K562 (cell line): ENCODE measurements around the gene TMA7B. TPM values are rescaled to one million over a fixed set of nuclear protein-coding genes. Genes with fewer than 3 reads are reported as not detected.
A peak's percentile ranks its signal among the peaks of the same experiment; 100 is the strongest.

ENCODE experiments used
- ATAC-seq: fragments of 200-7000 bp; cut with Tn5 transposase; 3 replicates; pipeline ENCODE4 v1.9.1; 2020; ENCODE audit warnings: moderate library complexity
- BruUV-seq: library from RNA; stranded (reverse); fragments of 400-500 nt; replicated peaks from 2 replicates; lab custom pipeline; 2021; lab: Mats Ljungman, UMichigan
- CTCF ChIA-PET: fragments of 300-600 bp; formaldehyde crosslinking; extraction: SDS; loops from one replicate; lab custom pipeline; 2021; ENCODE audit warnings: low intra/inter-chr PET ratio; lab: Yijun Ruan, JAX
- POLR2A ChIA-PET: fragments of 300-600, 350-650 bp; sonication (Branson Sonifier 250); formaldehyde crosslinking; extraction: SDS; loops from one replicate; lab custom pipeline; 2021; ENCODE audit warnings: antibody characterized with exemption, inconsistent platforms; lab: Yijun Ruan, JAX
- DNase-seq, 4 experiments: peaks; one replicate each; pipeline versions ENCODE4 v3.0.0 to v3.0.0-alpha.2; 2011 to 2018; ENCODE audit warnings: low spot score in 3 of 4, mixed read lengths in 3 of 4; ENCODE audit errors: extremely low read depth in 1 of 4
- FAIRE-seq: peaks from 2 replicates; lab custom pipeline; 2011; peaks lifted over from hg19 to GRCh38; lab: Jason Lieb, UNC
- H2AFZ ChIP-seq: 2 replicates; pipeline ENCODE4 v1.6.0; 2011; ENCODE audit warnings: low read depth, low read length, control low read depth, inconsistent platforms
- H3K27ac ChIP-seq: fragments of 200-600 bp; 3 replicates; pipeline ENCODE4 v1.8.0; 2011; ENCODE audit warnings: low read depth, mild to moderate bottlenecking, control low read depth, inconsistent platforms, low read length, moderate library complexity, mixed read lengths; ENCODE audit errors: extremely low read depth
- H3K27me3 ChIP-seq, 2 experiments: fragments of 300-600 bp in 1 of 2; 2 replicates in 1 of 2; 3 replicates in 1 of 2; pipeline versions ENCODE4 v1.6.0 to v1.8.0; 2011; ENCODE audit warnings: inconsistent platforms in 2 of 2, low read length in 2 of 2, mild to moderate bottlenecking in 1 of 2, mixed read lengths in 1 of 2, moderate library complexity in 1 of 2; ENCODE audit not compliant: control insufficient read depth in 2 of 2, insufficient read depth in 2 of 2
- H3K36me3 ChIP-seq: fragments of 300-600 bp; 3 replicates; pipeline ENCODE4 v1.8.0; 2011; ENCODE audit warnings: mild to moderate bottlenecking, low read length, inconsistent platforms; ENCODE audit not compliant: control insufficient read depth, insufficient read depth
- H3K4me1 ChIP-seq, 2 experiments: fragments of 200-600 bp in 1 of 2; replicated peaks in 1 of 2; 2 replicates in 1 of 2; 3 replicates in 1 of 2; pipeline versions ENCODE4 v1.5.1 to v1.8.0; 2011; ENCODE audit warnings: inconsistent platforms in 2 of 2, low read length in 2 of 2, mild to moderate bottlenecking in 1 of 2, mixed read lengths in 1 of 2, moderate library complexity in 1 of 2; ENCODE audit not compliant: control insufficient read depth in 2 of 2, insufficient read depth in 2 of 2
- H3K4me2 ChIP-seq: 2 replicates; pipeline ENCODE4 v1.6.1; 2011; ENCODE audit warnings: low read length, control low read depth, inconsistent platforms, mixed read lengths; ENCODE audit not compliant: insufficient read depth
- H3K4me3 ChIP-seq: fragments of 200-600 bp; sonication (generic), shearing (Covaris generic); 2 replicates; pipeline ENCODE4 v1.5.1; 2016; ENCODE audit warnings: control low read depth, inconsistent platforms
- H3K79me2 ChIP-seq: fragments of 200-600 bp; 3 replicates; pipeline ENCODE4 v1.8.0; 2011; ENCODE audit warnings: low read length, inconsistent platforms; ENCODE audit not compliant: control insufficient read depth, insufficient read depth
- H3K9ac ChIP-seq, 2 experiments: 2 replicates each; pipeline versions ENCODE4 v1.6.0 to v1.6.1; 2011; ENCODE audit warnings: low read depth in 2 of 2, low read length in 2 of 2, control low read depth in 1 of 2, inconsistent platforms in 1 of 2, mild to moderate bottlenecking in 1 of 2, mixed read lengths in 1 of 2; ENCODE audit not compliant: insufficient read depth in 1 of 2
- H3K9me1 ChIP-seq: one replicate; pipeline ENCODE4 v1.6.0; 2011; ENCODE audit warnings: inconsistent platforms, mild to moderate bottlenecking, low read length, moderate library complexity; ENCODE audit not compliant: control insufficient read depth, insufficient read depth
- H3K9me3 ChIP-seq: replicated peaks from 2 replicates; pipeline ENCODE4 v1.5.1; 2011; ENCODE audit warnings: low read depth, low read length, inconsistent platforms; ENCODE audit not compliant: control insufficient read depth, insufficient read depth
- H4K20me1 ChIP-seq: replicated peaks from 2 replicates; pipeline ENCODE4 v1.6.1; 2011; ENCODE audit warnings: low read length, inconsistent platforms, mixed read lengths; ENCODE audit not compliant: control insufficient read depth, insufficient read depth
- CHD1 ChIP-seq: fragments of 200-600 bp; sonication (generic); IDR thresholded peaks from one replicate; pipeline ENCODE4 v1.6.1; 2012; ENCODE audit warnings: mild to moderate bottlenecking, moderate library complexity, low read length, inconsistent platforms
- GTF2A2 ChIP-seq: IDR thresholded peaks from 2 replicates; pipeline ENCODE4 v1.6.1; 2016; ENCODE audit warnings: mild to moderate bottlenecking, missing genetic modification characterization, missing compliant biosample characterization
- HDAC6 ChIP-seq: IDR thresholded peaks from 2 replicates; pipeline ENCODE4 v1.6.1; 2012; ENCODE audit warnings: low read depth, mild to moderate bottlenecking, control low read depth, inconsistent platforms, low read length, moderate library complexity
- MAFK ChIP-seq: IDR thresholded peaks from 2 replicates; pipeline ENCODE4 v1.6.1; 2011; ENCODE audit warnings: low read length, improper control_type of control experiment
- NR2C2 ChIP-seq, 2 experiments: fragments of 200-800 bp in 1 of 2; sonication (Bioruptor generic) in 1 of 2; sonication (generic) in 1 of 2; formaldehyde crosslinking in 1 of 2; IDR thresholded peaks; 2 replicates each; pipeline versions ENCODE4 v1.6.1 to v1.8.0; 2016 to 2022; ENCODE audit warnings: mild to moderate bottlenecking in 1 of 2, missing compliant biosample characterization in 1 of 2, missing genetic modification characterization in 1 of 2, missing genetic modification reagents in 1 of 2
- TSC22D4 ChIP-seq: fragments of 450-650 bp; IDR thresholded peaks from 2 replicates; pipeline ENCODE4 v1.6.1; 2016; ENCODE audit warnings: missing genetic modification characterization, missing biosample characterization, control low read depth
- ZNF24 ChIP-seq: fragments of 450-650 bp; IDR thresholded peaks from 2 replicates; pipeline ENCODE4 v1.6.1; 2016
- ZNF589 ChIP-seq: fragments of 200-800 bp; sonication (Bioruptor generic); IDR thresholded peaks from 2 replicates; pipeline ENCODE4 v1.6.1; 2016; ENCODE audit warnings: low read depth, missing genetic modification characterization, missing compliant biosample characterization
- ZNF699 ChIP-seq: fragments of 250-450 bp; sonication (Bioruptor Pico); IDR thresholded peaks from 2 replicates; pipeline ENCODE4 v1.8.0; 2021; ENCODE audit warnings: mild to moderate bottlenecking, moderate library complexity; ENCODE audit not compliant: insufficient replicate concordance
- WGBS: fragments of 100-300 bp; shearing (Covaris generic); methylation state at CpG from one replicate; pipeline ENCODE4 v1.1.6; 2016; ENCODE audit warnings: low coverage, mixed read lengths; ENCODE audit not compliant: insufficient coverage; ENCODE audit errors: missing lambda C conversion rate; 5-methylcytosine and 5-hydroxymethylcytosine counted together
- in situ Hi-C: fragments of 300-500 bp; cut with MboI; formaldehyde crosslinking; loops from 4 replicates; pipeline ENCODE4 v1.15.0; 2018; ENCODE audit warnings: inconsistent platforms, mixed read lengths
- intact Hi-C: fragments of 100-400 bp; cut with micrococcal nuclease; formaldehyde crosslinking; loops from 2 replicates; pipeline ENCODE4 v1.14.2; 2022
- polyA plus RNA-seq, 8 experiments: library from polyadenylated mRNA; depleted of rRNA in 4 of 8; stranded (reverse) in 5 of 8; unstranded in 3 of 8; fragments of >200 nt; fragmentation: Nextera tagmentation in 2 of 8; fragmentation: Illumina TruSeq in 1 of 8; extraction: Ambion mirVana in 2 of 8; extraction: Trizol in 1 of 8; gene quantifications; 2 replicates each; pipeline versions ENCODE4 v1.2.1 to v1.2.3, GENCODE V29; 2011 to 2014; ENCODE audit warnings: inconsistent platforms in 1 of 8, missing spikeins in 1 of 8
- total RNA-seq, 7 experiments: library from RNA; depleted of rRNA in 6 of 7; stranded (reverse); fragments of >200 nt in 6 of 7; fragmentation: Illumina TruSeq in 2 of 7; extraction: Trizol in 2 of 7; gene quantifications; 2 replicates each; pipeline versions ENCODE4 v1.2.1 to v1.2.3, GENCODE V29; 2011 to 2021; ENCODE audit warnings: low replicate concordance in 1 of 7
- TF ChIP-seq, protein P1 (sequence below), 2 experiments: fragments of 200-800 bp in 1 of 2; sonication (Bioruptor generic) in 1 of 2; sonication (generic) in 1 of 2; formaldehyde crosslinking in 1 of 2; IDR thresholded peaks in 1 of 2; conservative IDR thresholded peaks in 1 of 2; 2 replicates each; pipeline versions ENCODE4 v1.5.0 to v1.6.1; 2016 to 2020; ENCODE audit warnings: missing compliant biosample characterization in 1 of 2, missing genetic modification characterization in 1 of 2, missing genetic modification reagents in 1 of 2
- TF ChIP-seq, protein P2 (sequence below): fragments of 450-650 bp; IDR thresholded peaks from 2 replicates; pipeline ENCODE4 v1.6.1; 2017; ENCODE audit warnings: antibody characterized with exemption, mild to moderate bottlenecking
- TF ChIP-seq, protein P3 (sequence below): fragments of 450-650 bp; IDR thresholded peaks from 2 replicates; pipeline ENCODE4 v1.6.1; 2016

Gene TMA7B
- total and polyA plus RNA-seq, 9 of the 15 experiments (the other 6 are each of a cell fraction or from before 2014, with no cell fraction given), result 5.6 to 14.2 (median 11.8) TPM

DNA sequence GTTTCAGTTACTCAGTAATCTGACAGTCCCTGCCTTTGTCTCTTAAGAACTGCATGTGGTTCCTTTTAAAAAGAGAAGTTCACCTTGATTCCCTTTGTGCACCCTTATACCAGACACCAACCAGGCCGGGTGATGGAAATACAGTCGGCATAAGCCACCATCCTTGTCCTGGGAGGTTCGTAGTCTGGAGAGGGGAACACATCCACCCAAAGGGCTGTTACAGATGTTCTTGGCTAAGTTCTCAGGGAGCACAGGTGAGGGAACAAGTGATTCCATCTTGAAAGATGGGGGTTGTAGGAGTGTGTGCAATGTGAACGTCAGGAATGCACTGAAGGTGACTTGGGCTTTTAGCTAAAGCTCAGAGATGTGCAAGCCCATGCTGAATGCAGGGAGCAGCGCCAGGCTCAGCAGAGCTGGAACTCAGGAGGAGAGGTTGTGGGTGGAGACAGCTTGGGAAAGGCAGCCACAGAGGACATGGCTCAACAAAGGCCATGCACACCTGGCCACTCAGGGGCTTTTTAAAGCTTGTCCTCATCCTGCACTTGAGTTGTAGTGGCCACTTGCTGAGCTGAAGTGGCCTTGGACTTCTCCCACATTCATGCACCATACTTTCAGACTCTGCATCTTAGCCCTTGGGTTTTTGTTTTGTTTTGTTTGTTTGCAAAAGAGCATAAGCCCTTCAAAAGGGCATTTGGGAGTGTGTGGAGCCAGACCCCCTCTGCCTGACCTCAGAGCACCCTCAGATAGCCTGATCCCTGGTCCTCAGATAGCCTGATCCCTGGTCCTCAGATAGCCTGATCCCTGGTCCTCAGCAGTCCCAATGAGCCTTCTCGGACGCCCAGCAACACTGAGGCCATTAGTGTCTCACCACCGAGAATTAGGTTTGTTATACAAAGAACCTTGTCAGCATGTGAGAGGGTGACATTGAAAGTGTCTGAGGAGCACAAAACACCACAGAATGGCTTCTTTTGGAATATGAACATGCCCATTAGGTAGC lies 12.7 kb upstream of the TMA7B start:
- ChIA-PET CTCF (no interaction called here), POLR2A (interaction anchor here (0.6 to 2.1 kb wide), 6 partner anchors 10 to 93 kb away, joined by 3 to 13 read pairs (median 4); partner anchors contain the start of gene TMA7B)
- peak overlapping the region; percentile 93 for H3K27ac ChIP-seq
- WGBS, result 4% methylated on average over 8 of the region's 8 CpGs
- in situ Hi-C loops (no loop called here), intact Hi-C loops (no loop called here)
- DNase-seq, result peak in 2 of 4 experiments; percentile 14 to 35
- no peaks in the 10 kb centered on the region for H4K20me1 ChIP-seq
- H2AFZ ChIP-seq, result peak overlapping the region; percentile 52; the same call in 1 of the 2 replicates
- ATAC-seq, result peak; percentile 54
- FAIRE-seq, result peak; percentile 11
- no peaks in the 10 kb centered on the region for H3K9me1 ChIP-seq
- H3K4me3 ChIP-seq, result peak overlapping the region; percentile 55
- BruUV-seq, result no TSS peak
- H3K27me3 ChIP-seq, result no peaks in the 10 kb centered on the region
- peaks cover 20 to 60% of the 10 kb centered on the region in 2 experiments; a peak in 4 of 5 replicates for H3K4me1 ChIP-seq
- peaks cover 38% of the 10 kb centered on the region; the same call in 2 of the 3 replicates for H3K36me3 ChIP-seq
- H3K9me3 ChIP-seq, result no peaks in the 10 kb centered on the region
- peak overlapping the region; percentile 92 for H3K4me2 ChIP-seq
- H3K79me2 ChIP-seq, result peaks cover 77% of the 10 kb centered on the region
- H3K9ac ChIP-seq, result peak overlapping the region; percentile 88
- no peak for TF ChIP-seq ZNF699
- TF ChIP-seq GTF2A2 (tag), result no peak
- peak; percentile 25 for TF ChIP-seq CHD1
- peak; percentile 90 for TF ChIP-seq ZNF24
- TF ChIP-seq, protein P1, sequence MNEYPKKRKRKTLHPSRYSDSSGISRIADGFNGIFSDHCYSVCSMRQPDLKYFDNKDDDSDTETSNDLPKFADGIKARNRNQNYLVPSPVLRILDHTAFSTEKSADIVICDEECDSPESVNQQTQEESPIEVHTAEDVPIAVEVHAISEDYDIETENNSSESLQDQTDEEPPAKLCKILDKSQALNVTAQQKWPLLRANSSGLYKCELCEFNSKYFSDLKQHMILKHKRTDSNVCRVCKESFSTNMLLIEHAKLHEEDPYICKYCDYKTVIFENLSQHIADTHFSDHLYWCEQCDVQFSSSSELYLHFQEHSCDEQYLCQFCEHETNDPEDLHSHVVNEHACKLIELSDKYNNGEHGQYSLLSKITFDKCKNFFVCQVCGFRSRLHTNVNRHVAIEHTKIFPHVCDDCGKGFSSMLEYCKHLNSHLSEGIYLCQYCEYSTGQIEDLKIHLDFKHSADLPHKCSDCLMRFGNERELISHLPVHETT (CRISPR knock-in tag; conservative IDR thresholded peaks at IDR 0.05 in 1 of 2, IDR thresholded peaks at IDR 0.05 in 1 of 2), result 0 out of 4 replicates have a peak, but pooled peaks of 1 of the 2 experiments have one; percentile 25
- no peak for TF ChIP-seq MAFK
- TF ChIP-seq, protein P2, sequence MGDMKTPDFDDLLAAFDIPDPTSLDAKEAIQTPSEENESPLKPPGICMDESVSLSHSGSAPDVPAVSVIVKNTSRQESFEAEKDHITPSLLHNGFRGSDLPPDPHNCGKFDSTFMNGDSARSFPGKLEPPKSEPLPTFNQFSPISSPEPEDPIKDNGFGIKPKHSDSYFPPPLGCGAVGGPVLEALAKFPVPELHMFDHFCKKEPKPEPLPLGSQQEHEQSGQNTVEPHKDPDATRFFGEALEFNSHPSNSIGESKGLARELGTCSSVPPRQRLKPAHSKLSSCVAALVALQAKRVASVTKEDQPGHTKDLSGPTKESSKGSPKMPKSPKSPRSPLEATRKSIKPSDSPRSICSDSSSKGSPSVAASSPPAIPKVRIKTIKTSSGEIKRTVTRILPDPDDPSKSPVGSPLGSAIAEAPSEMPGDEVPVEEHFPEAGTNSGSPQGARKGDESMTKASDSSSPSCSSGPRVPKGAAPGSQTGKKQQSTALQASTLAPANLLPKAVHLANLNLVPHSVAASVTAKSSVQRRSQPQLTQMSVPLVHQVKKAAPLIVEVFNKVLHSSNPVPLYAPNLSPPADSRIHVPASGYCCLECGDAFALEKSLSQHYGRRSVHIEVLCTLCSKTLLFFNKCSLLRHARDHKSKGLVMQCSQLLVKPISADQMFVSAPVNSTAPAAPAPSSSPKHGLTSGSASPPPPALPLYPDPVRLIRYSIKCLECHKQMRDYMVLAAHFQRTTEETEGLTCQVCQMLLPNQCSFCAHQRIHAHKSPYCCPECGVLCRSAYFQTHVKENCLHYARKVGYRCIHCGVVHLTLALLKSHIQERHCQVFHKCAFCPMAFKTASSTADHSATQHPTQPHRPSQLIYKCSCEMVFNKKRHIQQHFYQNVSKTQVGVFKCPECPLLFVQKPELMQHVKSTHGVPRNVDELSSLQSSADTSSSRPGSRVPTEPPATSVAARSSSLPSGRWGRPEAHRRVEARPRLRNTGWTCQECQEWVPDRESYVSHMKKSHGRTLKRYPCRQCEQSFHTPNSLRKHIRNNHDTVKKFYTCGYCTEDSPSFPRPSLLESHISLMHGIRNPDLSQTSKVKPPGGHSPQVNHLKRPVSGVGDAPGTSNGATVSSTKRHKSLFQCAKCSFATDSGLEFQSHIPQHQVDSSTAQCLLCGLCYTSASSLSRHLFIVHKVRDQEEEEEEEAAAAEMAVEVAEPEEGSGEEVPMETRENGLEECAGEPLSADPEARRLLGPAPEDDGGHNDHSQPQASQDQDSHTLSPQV, result peak; percentile 53
- no peak for TF ChIP-seq HDAC6
- TF ChIP-seq TSC22D4 (tag), result peak; percentile 79; the same call in 1 of the 2 replicates
- 0 out of 2 replicates have a peak, but pooled peaks have one; percentile 5 for TF ChIP-seq ZNF589
- TF ChIP-seq NR2C2 (CRISPR knock-in tag; IDR thresholded peaks at IDR 0.05), result no peak
- peak; percentile 24; the same call in 1 of the 2 replicates for TF ChIP-seq NR2C2 (tag; IDR thresholded peaks at IDR 0.05)
- TF ChIP-seq, protein P3, sequence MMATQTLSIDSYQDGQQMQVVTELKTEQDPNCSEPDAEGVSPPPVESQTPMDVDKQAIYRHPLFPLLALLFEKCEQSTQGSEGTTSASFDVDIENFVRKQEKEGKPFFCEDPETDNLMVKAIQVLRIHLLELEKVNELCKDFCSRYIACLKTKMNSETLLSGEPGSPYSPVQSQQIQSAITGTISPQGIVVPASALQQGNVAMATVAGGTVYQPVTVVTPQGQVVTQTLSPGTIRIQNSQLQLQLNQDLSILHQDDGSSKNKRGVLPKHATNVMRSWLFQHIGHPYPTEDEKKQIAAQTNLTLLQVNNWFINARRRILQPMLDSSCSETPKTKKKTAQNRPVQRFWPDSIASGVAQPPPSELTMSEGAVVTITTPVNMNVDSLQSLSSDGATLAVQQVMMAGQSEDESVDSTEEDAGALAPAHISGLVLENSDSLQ, result no peak
